ENCODE measurements around the gene RALGPS1. TPM values are rescaled to one million over a fixed set of nuclear protein-coding genes. Genes with fewer than 3 reads are reported as not detected.

The RALGPS1 gene
- total and polyA plus RNA-seq, 7 donors, result 6.6 to 18.6 (median 11.4) TPM

- no peak overlapping the region for H3K4me3 ChIP-seq
- H3K27ac ChIP-seq, result peak overlapping the region in 2 of 4 donors; percentile 42 to 62
- no peak for DNase-seq
- H3K27me3 ChIP-seq, result no peaks in the 10 kb centered on the region
- H3K9me3 ChIP-seq, result no peaks in the 10 kb centered on the region
- TF ChIP-seq POLR2AphosphoS5 (IDR thresholded peaks at IDR 0.05), result peak in 3 of 4 donors; percentile 31 to 76 (median 60)
- no peak for TF ChIP-seq POLR2A (IDR thresholded peaks at IDR 0.05)
- H3K4me1 ChIP-seq, result peaks cover 0 to 25% (median 9%) of the 10 kb centered on the region in 4 donors
- intact Hi-C loops (cut with DNase I), result no loop called here
- no peaks in the 10 kb centered on the region for H3K36me3 ChIP-seq
These were observed 27.8 kb downstream of the RALGPS1 start for GRCh38 chr9:126942399-126942798.

GRCh38 chr9:126945682-126946081 is 31.1 kb downstream of the RALGPS1 start:
- intact Hi-C loops (cut with DNase I), result no loop called here
- 81 to 87% methylated on average over 7 of the region's 7 CpGs for WGBS, 2 donors
- no peaks in the 10 kb centered on the region for H3K9me3 ChIP-seq

GRCh38 chr9:126947529-126947928 is 32.9 kb downstream of the RALGPS1 start:
- Histone ChIP-seq H3K36me3 (no peaks in the 10 kb centered on the region), H3K4me1 (peaks cover 0 to 13% (median 7%) of the 10 kb centered on the region in 4 donors), H3K27ac (no peak overlapping the region), H3K9me3 (no peaks in the 10 kb centered on the region), H3K4me3 (no peak overlapping the region), H3K27me3 (no peaks in the 10 kb centered on the region)
- WGBS, 2 donors, result 96 to 100% methylated on average over 1 of the region's 1 CpG
- no peak for DNase-seq
- no peak for TF ChIP-seq CTCF (IDR thresholded peaks at IDR 0.05)
- intact Hi-C loops (cut with DNase I), result no loop called here

More at GRCh38 chr9:126945682-126946081, 31.1 kb downstream of the RALGPS1 start:
- no peaks in the 10 kb centered on the region for H3K36me3 ChIP-seq
- H3K4me3 ChIP-seq, result no peak overlapping the region
- no peaks in the 10 kb centered on the region for H3K27me3 ChIP-seq
- H3K4me1 ChIP-seq, result peaks cover 0 to 24% (median 9%) of the 10 kb centered on the region in 4 donors
- TF ChIP-seq EP300 (IDR thresholded peaks at IDR 0.05), result no peak
- no peak for TF ChIP-seq POLR2A (IDR thresholded peaks at IDR 0.05)
- no peak for TF ChIP-seq POLR2AphosphoS5 (IDR thresholded peaks at IDR 0.05)
- TF ChIP-seq CTCF (IDR thresholded peaks at IDR 0.05), result no peak
- no peak for DNase-seq
- H3K27ac ChIP-seq, result no peak overlapping the region

- H3K27ac ChIP-seq, result peak overlapping the region; percentile 3 to 65 (median 39)
- H3K4me3 ChIP-seq, result no peak overlapping the region
- peak in 3 of 4 donors; percentile 45 to 55 (median 45) for TF ChIP-seq POLR2AphosphoS5 (IDR thresholded peaks at IDR 0.05)
- peak in 1 of 4 donors; percentile 16 for TF ChIP-seq EP300 (IDR thresholded peaks at IDR 0.05)
- no peak for TF ChIP-seq POLR2A (IDR thresholded peaks at IDR 0.05)
- no peak for TF ChIP-seq CTCF (IDR thresholded peaks at IDR 0.05)
- H3K27me3 ChIP-seq, result no peaks in the 10 kb centered on the region
- no peaks in the 10 kb centered on the region for H3K9me3 ChIP-seq
- intact Hi-C loops (cut with DNase I), result no loop called here
- peaks cover 0 to 33% (median 19%) of the 10 kb centered on the region in 4 donors for H3K4me1 ChIP-seq
- no peak for DNase-seq
- 91 to 95% methylated on average over 11 of the region's 11 CpGs for WGBS, 2 donors
- H3K36me3 ChIP-seq, result no peaks in the 10 kb centered on the region
These were observed 37.8 kb downstream of the RALGPS1 start for GRCh38 chr9:126952205-126952977.

GRCh38 chr9:126953041-126953809 is 38.6 kb downstream of the RALGPS1 start:
- no peaks in the 10 kb centered on the region for H3K9me3 ChIP-seq
- no peak overlapping the region for H3K4me3 ChIP-seq
- no peak for DNase-seq
- TF ChIP-seq EP300 (IDR thresholded peaks at IDR 0.05) (no peak), CTCF (IDR thresholded peaks at IDR 0.05) (no peak)
- no peaks in the 10 kb centered on the region for H3K36me3 ChIP-seq
- WGBS, 2 donors, result 86% methylated on average over 8 of the region's 8 CpGs
- intact Hi-C loops (cut with DNase I), result no loop called here
- no peaks in the 10 kb centered on the region for H3K27me3 ChIP-seq
- peak overlapping the region in 3 of 4 donors; percentile 3 to 65 (median 52) for H3K27ac ChIP-seq
- peaks cover 0 to 42% (median 25%) of the 10 kb centered on the region in 4 donors for H3K4me1 ChIP-seq

Measured in sigmoid colon (tissue), 7 donors.